AG10803 (cell line): Measurements from ENCODE around the gene TMEM237.

Experiments used
- DNase-seq: peaks from one replicate; pipeline ENCODE4 v3.0.0; 2010; ENCODE audit warnings: low read depth
- H3K4me3 ChIP-seq: 2 replicates; pipeline ENCODE4 v1.5.1; 2011; ENCODE audit warnings: mild to moderate bottlenecking, low read length, control low read depth
- CTCF ChIP-seq: conservative IDR thresholded peaks from 2 replicates; pipeline ENCODE4 v1.5.1; 2011; ENCODE audit warnings: mild to moderate bottlenecking, low read length, control low read depth, inconsistent platforms

Gene TMEM237

GRCh38 chr2:201600906-201601305, 42.4 kb downstream of the TMEM237 start:
- no peak for DNase-seq
- no peak for TF ChIP-seq CTCF
- H3K4me3 ChIP-seq, result no peak overlapping the region

- DNase-seq, result no peak
- H3K4me3 ChIP-seq, result no peak overlapping the region
- no peak for TF ChIP-seq CTCF
Measured at GRCh38 chr2:201597397-201597796, 45.9 kb downstream of the TMEM237 start.

GRCh38 chr2:201580486-201580885, 62.8 kb downstream of the TMEM237 start:
- DNase-seq, result peak; percentile 86
- H3K4me3 ChIP-seq, result no peak overlapping the region

GRCh38 chr2:201579536-201579935, 63.8 kb downstream of the TMEM237 start:
- peak; percentile 36 for DNase-seq
- no peak overlapping the region for H3K4me3 ChIP-seq
- TF ChIP-seq CTCF, result no peak

More at GRCh38 chr2:201580486-201580885, 62.8 kb downstream of the TMEM237 start:
- TF ChIP-seq CTCF, result no peak

- TF ChIP-seq CTCF, result no peak
- DNase-seq, result no peak
- no peak overlapping the region for H3K4me3 ChIP-seq
Measured at GRCh38 chr2:201575971-201576370, 67.3 kb downstream of the TMEM237 start.

- TF ChIP-seq CTCF, result no peak
- DNase-seq, result no peak
- no peak overlapping the region for H3K4me3 ChIP-seq
Measured at GRCh38 chr2:201574766-201575165, 68.5 kb downstream of the TMEM237 start.

GRCh38 chr2:201572846-201573508, 70.3 kb downstream of the TMEM237 start:
- DNase-seq, result no peak
- no peak for TF ChIP-seq CTCF
- H3K4me3 ChIP-seq, result no peak overlapping the region
